ENCODE results near the gene XKRX.

DNA sequence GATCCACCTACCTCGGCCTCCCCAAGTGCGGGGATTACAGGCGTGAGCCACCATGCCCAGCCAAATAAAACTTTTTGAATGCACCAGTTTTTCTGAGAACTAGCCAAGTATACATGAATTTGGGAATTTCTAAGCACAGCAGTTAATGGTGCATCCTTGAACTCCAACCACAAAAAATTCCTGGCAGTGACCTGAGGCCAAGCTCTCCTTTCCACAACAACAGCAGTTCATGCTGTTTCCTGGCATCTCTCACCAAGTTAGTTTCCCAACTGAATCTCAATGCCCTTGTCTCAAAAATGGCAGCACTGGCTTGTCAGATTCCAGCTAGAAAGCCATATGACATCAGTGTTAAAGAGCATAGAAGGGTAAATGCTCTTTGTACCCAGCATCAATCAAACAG is 15.9 kb upstream of the XKRX start:
- TF ChIP-seq, protein P1, sequence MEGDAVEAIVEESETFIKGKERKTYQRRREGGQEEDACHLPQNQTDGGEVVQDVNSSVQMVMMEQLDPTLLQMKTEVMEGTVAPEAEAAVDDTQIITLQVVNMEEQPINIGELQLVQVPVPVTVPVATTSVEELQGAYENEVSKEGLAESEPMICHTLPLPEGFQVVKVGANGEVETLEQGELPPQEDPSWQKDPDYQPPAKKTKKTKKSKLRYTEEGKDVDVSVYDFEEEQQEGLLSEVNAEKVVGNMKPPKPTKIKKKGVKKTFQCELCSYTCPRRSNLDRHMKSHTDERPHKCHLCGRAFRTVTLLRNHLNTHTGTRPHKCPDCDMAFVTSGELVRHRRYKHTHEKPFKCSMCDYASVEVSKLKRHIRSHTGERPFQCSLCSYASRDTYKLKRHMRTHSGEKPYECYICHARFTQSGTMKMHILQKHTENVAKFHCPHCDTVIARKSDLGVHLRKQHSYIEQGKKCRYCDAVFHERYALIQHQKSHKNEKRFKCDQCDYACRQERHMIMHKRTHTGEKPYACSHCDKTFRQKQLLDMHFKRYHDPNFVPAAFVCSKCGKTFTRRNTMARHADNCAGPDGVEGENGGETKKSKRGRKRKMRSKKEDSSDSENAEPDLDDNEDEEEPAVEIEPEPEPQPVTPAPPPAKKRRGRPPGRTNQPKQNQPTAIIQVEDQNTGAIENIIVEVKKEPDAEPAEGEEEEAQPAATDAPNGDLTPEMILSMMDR (IDR thresholded peaks at IDR 0.05): no peak
- no peak for TF ChIP-seq POLR2A (IDR thresholded peaks at IDR 0.05)

Data from adrenal gland (tissue), 5 donors.